Activated CD4-positive, alpha-beta T cell treated with anti-CD3 and anti-CD28 coated beads for 1 hour (primary cell): ENCODE results near the gene ACTL8.

Experiments used
- DNase-seq: peaks from one replicate; pipeline ENCODE4 v3.0.0-alpha.2; 2020

Gene ACTL8

DNA sequence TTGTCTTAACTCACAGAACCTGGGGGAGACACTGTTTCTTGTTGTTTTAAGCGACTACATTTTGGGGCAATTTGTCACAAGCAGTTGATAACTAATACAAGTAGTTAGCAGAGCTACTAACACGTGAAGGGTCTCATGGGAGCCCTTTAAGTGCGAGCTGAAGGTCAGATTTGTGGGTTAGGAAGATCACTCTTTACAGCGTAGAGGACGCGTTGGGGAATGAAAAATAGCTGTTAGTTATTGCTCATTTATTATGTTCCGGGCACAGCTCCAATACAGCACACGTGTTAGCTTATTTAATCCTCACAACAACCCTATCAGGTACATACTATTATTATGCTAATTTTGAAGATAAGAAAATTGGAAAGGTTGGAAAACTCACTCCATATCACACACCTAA is 95.9 kb downstream of the ACTL8 start:
- DNase-seq = no peak

DNA sequence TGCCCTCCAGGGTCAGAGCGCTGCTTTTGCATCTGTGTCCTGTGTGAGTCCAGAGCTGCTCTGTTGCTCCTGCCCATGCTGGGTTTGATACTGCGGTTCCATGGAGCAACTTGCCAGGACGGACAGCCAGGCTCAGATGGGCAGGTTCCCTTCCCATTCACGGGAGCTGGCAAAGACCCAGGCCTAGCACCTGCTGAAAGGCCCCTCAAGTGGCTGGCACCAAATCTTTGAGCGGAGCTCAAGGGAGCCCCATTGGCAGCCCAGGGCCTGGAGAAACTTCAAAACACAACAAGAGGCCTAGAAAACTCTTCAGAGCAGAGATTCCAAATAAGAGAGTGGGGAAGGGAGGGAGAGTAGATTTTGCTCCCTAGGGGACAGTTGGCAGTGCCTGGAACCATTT is 97.2 kb downstream of the ACTL8 start:
- DNase-seq = no peak

DNA sequence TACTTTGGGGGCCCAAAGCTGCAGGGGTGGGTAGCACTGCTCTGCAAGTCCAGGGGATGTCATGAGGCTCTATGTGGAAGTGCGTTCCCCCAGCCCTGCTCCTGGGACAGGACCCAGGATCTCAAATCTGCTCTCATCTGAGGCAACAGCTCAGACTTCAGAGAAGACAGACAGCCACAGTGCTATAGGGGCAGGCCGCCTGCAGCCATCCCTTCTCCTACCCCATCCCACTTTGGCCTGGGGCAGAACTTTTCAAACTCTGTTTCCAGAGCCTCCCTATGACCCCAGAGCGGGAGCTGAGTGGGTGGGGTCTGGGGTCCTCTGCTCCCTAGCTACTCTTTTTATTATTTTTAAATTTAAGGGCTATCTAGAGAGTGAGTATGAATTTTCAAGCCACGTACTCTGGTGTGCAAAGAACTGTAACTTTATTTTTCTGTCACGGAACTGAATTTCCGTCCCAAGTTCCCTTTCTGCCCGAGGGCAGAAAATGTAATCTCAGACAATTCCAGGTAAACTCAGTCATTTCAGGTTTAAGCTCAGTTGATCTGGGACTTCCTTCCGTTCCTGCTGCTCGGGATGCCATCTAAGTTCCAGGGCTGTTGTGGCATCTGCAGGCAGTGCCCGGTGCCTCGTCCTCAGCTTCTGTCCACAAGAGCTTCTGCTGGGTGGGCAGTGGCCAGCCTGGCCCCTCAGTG is 98.3 kb downstream of the ACTL8 start:
- DNase-seq = no peak

GRCh38 chr1:17856496-17857108 is 101.5 kb downstream of the ACTL8 start:
- DNase-seq = no peak

DNA sequence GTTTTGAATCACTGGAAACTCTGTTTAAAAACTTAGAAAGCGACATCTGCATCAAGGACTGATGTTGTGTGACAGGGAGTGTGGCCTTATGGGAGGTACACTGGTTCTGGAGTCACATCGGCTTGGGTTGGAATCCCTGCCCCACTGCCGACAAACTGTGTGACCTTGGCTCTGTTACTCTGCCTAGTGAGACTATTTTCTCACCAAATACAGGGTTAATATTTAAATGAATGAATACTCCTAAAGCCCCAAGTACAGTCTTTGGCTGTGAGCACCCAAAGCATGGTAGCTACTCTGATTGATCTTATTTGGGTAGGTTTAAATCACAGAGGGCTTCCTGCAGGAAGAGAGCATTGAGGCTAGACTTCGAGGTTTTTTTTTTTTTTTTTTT is 102.0 kb downstream of the ACTL8 start:
- DNase-seq = no peak

DNA sequence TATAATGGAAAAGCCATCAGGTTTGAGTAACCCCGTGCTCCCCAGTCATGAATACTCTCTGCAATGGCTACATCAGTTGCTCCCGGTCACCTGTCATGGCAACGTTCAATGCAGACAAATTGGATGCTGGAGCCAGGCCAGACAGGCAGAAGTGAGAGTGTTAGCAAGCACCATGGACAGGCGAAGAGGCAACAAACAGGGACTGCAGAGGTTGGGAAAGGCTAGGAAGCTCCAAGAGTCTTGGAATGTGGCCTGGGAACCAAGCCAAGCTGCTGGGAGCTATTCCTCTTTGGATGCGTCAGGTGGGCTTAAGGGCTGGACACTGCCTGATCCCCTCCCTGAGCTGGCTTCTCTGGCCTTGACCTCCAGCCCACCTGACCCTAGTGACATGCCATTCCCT is 102.9 kb downstream of the ACTL8 start:
- no peak for DNase-seq

DNA sequence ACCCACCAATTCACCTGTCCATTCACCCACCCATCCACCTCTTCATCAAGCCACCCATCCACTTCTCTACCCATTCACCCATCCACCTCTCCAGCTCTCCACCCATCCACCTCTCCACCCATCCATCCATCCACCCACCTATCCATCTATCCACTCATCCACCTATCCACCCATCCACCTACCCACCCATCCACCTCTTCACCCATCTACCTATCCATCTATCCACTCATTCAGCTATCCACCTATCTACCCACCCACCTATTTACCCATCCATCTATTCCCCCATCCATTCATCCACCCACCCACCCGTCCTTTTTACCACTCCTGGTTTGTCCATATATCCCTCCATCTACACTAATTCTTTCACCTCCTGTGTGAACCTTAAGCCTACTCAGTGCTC is 105.7 kb downstream of the ACTL8 start:
- no peak for DNase-seq

GRCh38 chr1:17861685-17862084 is 106.6 kb downstream of the ACTL8 start:
- DNase-seq = no peak

- DNase-seq = no peak
Measured at GRCh38 chr1:17862121-17862520, 107.0 kb downstream of the ACTL8 start.

GRCh38 chr1:17865912-17866739 is 111.0 kb downstream of the ACTL8 start:
- no peak for DNase-seq

- DNase-seq = no peak
Measured at GRCh38 chr1:17866740-17867029, 111.6 kb downstream of the ACTL8 start.

GRCh38 chr1:17867470-17867869 is 112.3 kb downstream of the ACTL8 start:
- no peak for DNase-seq

- no peak for DNase-seq
Measured at GRCh38 chr1:17869815-17870214, 114.7 kb downstream of the ACTL8 start.

DNA sequence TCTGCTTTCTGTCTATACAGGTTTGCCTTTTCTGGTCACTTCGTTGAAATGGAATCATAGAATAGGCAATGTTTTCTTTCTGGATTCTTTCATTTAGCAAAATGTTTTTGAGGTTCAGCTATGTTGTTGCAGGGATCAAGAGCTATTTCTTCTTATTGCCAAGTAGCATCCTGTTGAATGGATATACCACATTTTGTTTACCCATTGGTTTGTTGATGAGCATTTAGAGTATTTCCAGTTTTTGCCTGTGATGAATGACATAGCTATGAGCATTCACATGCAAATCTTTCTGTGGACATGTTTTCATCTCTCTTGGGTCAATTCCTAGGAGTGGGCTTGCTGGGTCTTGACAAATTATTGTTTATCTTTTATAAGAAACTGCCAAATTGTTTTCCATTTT is 115.5 kb downstream of the ACTL8 start:
- DNase-seq = no peak

DNA sequence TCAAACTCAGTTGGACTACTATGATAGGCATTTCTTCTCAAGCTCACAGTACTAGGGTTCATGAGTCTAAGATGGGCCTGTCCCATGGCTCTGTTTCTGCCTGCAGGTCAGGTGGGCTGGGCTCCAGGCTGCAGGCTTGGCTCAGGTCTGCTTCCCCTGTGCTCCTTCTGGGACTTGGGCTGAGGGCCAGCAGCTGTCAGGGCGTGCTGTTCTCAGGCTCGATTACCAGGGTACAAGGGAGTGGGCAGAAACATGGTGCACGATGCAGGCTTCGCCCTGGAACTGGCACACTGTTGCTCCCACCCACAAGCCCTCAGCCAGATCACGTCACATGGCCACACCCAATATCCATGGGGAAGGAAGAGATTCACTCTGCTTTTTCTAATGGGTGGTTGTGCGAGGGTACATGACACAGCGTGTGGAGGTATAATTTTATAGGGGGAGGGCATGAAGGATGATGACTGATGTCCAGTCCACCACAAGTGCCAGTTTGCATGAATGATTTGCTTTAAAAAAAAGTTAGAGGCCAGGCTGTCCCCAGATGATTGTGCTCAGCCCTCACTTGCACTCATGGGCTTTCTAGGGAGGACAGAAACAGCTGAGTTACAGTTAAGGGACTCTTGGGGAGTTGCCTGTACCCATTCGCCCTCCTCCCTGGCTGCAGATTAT is 118.0 kb downstream of the ACTL8 start:
- no peak for DNase-seq

DNA sequence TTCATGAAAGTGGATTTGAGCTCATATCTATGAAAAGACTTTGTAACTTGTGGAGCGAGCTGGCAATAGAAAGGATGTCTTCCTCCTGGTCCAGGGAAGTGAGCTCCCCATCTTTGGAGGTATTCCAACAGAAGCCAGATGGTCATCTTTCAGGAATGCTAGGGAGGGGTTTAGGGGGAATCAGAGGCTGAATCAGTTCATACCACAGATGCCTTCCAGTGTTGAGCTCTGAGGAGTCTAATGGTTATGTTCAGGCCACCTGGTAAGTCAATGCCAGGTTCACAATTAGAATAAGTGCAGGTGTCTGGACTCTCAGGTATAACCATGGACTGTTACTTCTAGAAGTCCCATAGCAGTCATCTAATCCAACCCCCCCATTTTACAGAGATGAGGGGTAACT is 119.1 kb downstream of the ACTL8 start:
- DNase-seq = no peak

- no peak for DNase-seq
Measured at GRCh38 chr1:17874710-17875109, 119.6 kb downstream of the ACTL8 start.

GRCh38 chr1:17875171-17875881 is 120.2 kb downstream of the ACTL8 start:
- no peak for DNase-seq

GRCh38 chr1:17875882-17876280 is 120.7 kb downstream of the ACTL8 start:
- no peak for DNase-seq
